ENCODE results near the gene HOMER2.
"Not testable (repeated sequence)": the region's sequence is repeated elsewhere in the genome, so short reads cannot be mapped to it uniquely, and the experiment has no call there.

Gene HOMER2

DNA sequence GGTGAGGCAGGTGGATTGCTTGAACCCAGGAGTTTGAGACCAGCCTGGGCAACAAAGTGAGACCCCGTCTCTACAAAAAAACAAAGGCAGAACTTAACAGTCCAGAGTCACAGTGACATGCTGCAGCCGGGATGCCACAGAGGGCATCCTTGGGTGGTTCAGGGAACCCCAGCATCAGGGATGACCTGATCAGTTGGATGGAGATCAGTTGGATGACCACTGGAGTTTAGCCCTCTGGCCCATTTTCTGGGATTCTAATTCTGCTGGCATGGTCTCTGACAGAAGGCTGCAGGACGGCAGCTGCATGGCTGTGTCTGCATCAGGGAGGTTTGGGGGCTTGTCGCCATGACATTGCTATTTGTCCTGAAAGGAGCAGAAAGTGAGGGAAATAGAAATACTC lies 123.3 kb downstream of the HOMER2 start:
- Histone ChIP-seq H3K79me2 (ENCODE audit: insufficient read depth, low read length) (no peaks in the 10 kb centered on the region), H3K9me2 (replicated peaks; ENCODE audit: low read depth, low read length) (no peaks in the 10 kb centered on the region), H3K9ac (ENCODE audit: low read depth, low read length, poor library complexity, severe bottlenecking) (no peak overlapping the region), H3K9me3 (ENCODE audit: insufficient read depth, low read depth, low read length) (no peaks in the 10 kb centered on the region), H3K4me1 (ENCODE audit: insufficient read depth, low read length, poor library complexity, severe bottlenecking) (no peaks in the 10 kb centered on the region), H3K4me3 (ENCODE audit: low read length, poor library complexity, severe bottlenecking) (no peak overlapping the region), H4K20me1 (ENCODE audit: insufficient read depth, low read length, poor library complexity, severe bottlenecking) (no peaks in the 10 kb centered on the region), H2AFZ (ENCODE audit: low read length) (no peak overlapping the region), H3F3A (ENCODE audit: low read depth) (no peaks in the 10 kb centered on the region), H3K4me2 (ENCODE audit: low read depth, low read length, poor library complexity, severe bottlenecking) (no peak overlapping the region), H3K36me3 (ENCODE audit: insufficient read depth, low read length) (peaks cover 90% of the 10 kb centered on the region; the same call in 1 of the 2 replicates), H3K27me3 (ENCODE audit: insufficient read depth, low read length, poor library complexity, severe bottlenecking) (no peaks in the 10 kb centered on the region)
- no peak for TF ChIP-seq EZH2phosphoT487 (IDR thresholded peaks at IDR 0.05; ENCODE audit: borderline replicate concordance)
- TF ChIP-seq, protein P1, sequence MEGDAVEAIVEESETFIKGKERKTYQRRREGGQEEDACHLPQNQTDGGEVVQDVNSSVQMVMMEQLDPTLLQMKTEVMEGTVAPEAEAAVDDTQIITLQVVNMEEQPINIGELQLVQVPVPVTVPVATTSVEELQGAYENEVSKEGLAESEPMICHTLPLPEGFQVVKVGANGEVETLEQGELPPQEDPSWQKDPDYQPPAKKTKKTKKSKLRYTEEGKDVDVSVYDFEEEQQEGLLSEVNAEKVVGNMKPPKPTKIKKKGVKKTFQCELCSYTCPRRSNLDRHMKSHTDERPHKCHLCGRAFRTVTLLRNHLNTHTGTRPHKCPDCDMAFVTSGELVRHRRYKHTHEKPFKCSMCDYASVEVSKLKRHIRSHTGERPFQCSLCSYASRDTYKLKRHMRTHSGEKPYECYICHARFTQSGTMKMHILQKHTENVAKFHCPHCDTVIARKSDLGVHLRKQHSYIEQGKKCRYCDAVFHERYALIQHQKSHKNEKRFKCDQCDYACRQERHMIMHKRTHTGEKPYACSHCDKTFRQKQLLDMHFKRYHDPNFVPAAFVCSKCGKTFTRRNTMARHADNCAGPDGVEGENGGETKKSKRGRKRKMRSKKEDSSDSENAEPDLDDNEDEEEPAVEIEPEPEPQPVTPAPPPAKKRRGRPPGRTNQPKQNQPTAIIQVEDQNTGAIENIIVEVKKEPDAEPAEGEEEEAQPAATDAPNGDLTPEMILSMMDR (conservative IDR thresholded peaks at IDR 0.05; ENCODE audit: low read length), result no peak

DNA sequence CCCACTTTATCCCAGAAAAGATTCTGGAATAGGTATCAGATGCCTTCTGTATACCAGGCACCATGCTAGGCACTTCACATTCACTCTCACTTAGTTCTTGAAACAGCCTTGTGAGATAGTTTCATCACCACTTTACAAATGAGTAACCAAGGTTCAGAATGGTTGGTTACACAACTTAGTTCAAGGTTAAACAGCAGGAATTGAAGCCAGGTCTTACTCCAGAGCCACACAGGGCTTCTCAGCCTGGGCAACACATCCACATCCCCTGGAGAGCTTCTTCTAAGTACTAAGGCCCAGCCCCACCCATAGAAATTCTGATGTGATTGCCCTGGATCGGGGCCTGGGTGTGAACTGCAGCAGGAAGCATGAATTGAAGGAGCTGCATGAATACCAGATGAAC lies 124.4 kb downstream of the HOMER2 start:
- Histone ChIP-seq H3K9me3 (ENCODE audit: insufficient read depth, low read depth, low read length) (no peaks in the 10 kb centered on the region), H3K79me2 (ENCODE audit: insufficient read depth, low read length) (no peaks in the 10 kb centered on the region), H3K4me3 (ENCODE audit: low read length, poor library complexity, severe bottlenecking) (no peak overlapping the region), H3K4me2 (ENCODE audit: low read depth, low read length, poor library complexity, severe bottlenecking) (no peak overlapping the region), H3K36me3 (ENCODE audit: insufficient read depth, low read length) (peaks cover 86% of the 10 kb centered on the region; the same call in 1 of the 2 replicates), H3K4me1 (ENCODE audit: insufficient read depth, low read length, poor library complexity, severe bottlenecking) (no peaks in the 10 kb centered on the region), H3K27me3 (ENCODE audit: insufficient read depth, low read length, poor library complexity, severe bottlenecking) (no peaks in the 10 kb centered on the region), H4K20me1 (ENCODE audit: insufficient read depth, low read length, poor library complexity, severe bottlenecking) (no peaks in the 10 kb centered on the region), H3K9me2 (replicated peaks; ENCODE audit: low read depth, low read length) (no peaks in the 10 kb centered on the region), H3K9ac (ENCODE audit: low read depth, low read length, poor library complexity, severe bottlenecking) (no peak overlapping the region), H2AFZ (ENCODE audit: low read length) (no peak overlapping the region), H3F3A (ENCODE audit: low read depth) (no peaks in the 10 kb centered on the region)
- no peak for TF ChIP-seq EZH2phosphoT487 (IDR thresholded peaks at IDR 0.05; ENCODE audit: borderline replicate concordance)
- TF ChIP-seq, protein P1 (conservative IDR thresholded peaks at IDR 0.05; ENCODE audit: low read length), result no peak

DNA sequence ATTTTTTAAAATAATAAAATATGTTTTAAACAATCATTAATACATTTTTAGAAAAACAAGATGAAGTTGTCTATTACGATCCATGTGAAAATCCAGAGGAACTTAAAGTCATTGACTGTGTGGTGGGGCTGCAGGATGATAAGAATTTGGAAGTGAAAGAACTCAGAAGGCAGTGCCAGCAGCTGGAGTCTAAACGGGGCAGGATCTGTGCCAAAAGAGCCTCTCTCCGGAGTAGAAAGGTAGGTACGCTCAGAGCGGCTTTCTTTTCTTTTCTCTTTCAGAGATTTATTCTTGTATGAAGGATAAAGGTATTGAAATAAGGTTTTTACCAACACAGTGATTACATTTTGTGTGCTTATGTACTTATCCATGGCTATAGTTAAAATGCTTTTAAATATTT lies 129.5 kb downstream of the HOMER2 start:
- H3K36me3 ChIP-seq (ENCODE audit: insufficient read depth, low read length), result peaks cover 65% of the 10 kb centered on the region; the same call in 1 of the 2 replicates
- no peaks in the 10 kb centered on the region for H3K9me2 ChIP-seq (replicated peaks; ENCODE audit: low read depth, low read length)
- H3K4me2 ChIP-seq (ENCODE audit: low read depth, low read length, poor library complexity, severe bottlenecking), result no peak overlapping the region
- H3K4me3 ChIP-seq (ENCODE audit: low read length, poor library complexity, severe bottlenecking), result no peak overlapping the region
- no peaks in the 10 kb centered on the region for H3F3A ChIP-seq (ENCODE audit: low read depth)
- H3K79me2 ChIP-seq (ENCODE audit: insufficient read depth, low read length), result no peaks in the 10 kb centered on the region
- no peaks in the 10 kb centered on the region for H3K4me1 ChIP-seq (ENCODE audit: insufficient read depth, low read length, poor library complexity, severe bottlenecking)
- no peaks in the 10 kb centered on the region for H3K9me3 ChIP-seq (ENCODE audit: insufficient read depth, low read depth, low read length)
- H4K20me1 ChIP-seq (ENCODE audit: insufficient read depth, low read length, poor library complexity, severe bottlenecking), result no peaks in the 10 kb centered on the region
- TF ChIP-seq, protein P1 (conservative IDR thresholded peaks at IDR 0.05; ENCODE audit: low read length), result no peak
- TF ChIP-seq EZH2phosphoT487 (IDR thresholded peaks at IDR 0.05; ENCODE audit: borderline replicate concordance), result no peak
- H3K27me3 ChIP-seq (ENCODE audit: insufficient read depth, low read length, poor library complexity, severe bottlenecking), result no peaks in the 10 kb centered on the region
- no peak overlapping the region for H3K9ac ChIP-seq (ENCODE audit: low read depth, low read length, poor library complexity, severe bottlenecking)
- no peak overlapping the region for H2AFZ ChIP-seq (ENCODE audit: low read length)

DNA sequence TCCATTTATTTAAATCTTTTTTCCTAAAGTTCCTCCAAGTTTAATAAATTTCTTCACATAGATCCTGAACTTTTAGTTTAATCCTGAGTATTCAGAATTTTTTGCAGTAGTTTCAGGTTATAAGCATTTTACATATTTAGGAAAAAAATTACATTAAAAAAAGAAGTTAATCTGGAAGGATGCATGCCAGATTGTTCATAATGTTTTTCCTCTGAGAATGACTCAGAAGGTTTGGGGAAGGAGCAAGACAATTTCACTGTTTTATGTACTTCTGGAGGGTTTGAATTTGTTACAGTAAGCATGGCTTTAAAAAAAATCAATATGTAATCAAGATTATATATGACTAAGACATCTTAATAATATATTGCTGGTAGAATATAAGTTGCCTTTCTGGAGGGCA lies 130.7 kb downstream of the HOMER2 start:
- not testable (repeated sequence) for H3K27me3 ChIP-seq (ENCODE audit: insufficient read depth, low read length, poor library complexity, severe bottlenecking); H3K4me2 ChIP-seq (ENCODE audit: low read depth, low read length, poor library complexity, severe bottlenecking); H4K20me1 ChIP-seq (ENCODE audit: insufficient read depth, low read length, poor library complexity, severe bottlenecking); H3K9me2 ChIP-seq (replicated peaks; ENCODE audit: low read depth, low read length); H3K9me3 ChIP-seq (ENCODE audit: insufficient read depth, low read depth, low read length); H3F3A ChIP-seq (ENCODE audit: low read depth); H3K4me1 ChIP-seq (ENCODE audit: insufficient read depth, low read length, poor library complexity, severe bottlenecking); H3K9ac ChIP-seq (ENCODE audit: low read depth, low read length, poor library complexity, severe bottlenecking); H3K4me3 ChIP-seq (ENCODE audit: low read length, poor library complexity, severe bottlenecking); H3K79me2 ChIP-seq (ENCODE audit: insufficient read depth, low read length); H2AFZ ChIP-seq (ENCODE audit: low read length)
- H3K36me3 ChIP-seq (ENCODE audit: insufficient read depth, low read length), result peaks cover 60% of the 10 kb centered on the region; the same call in 1 of the 2 replicates

DNA sequence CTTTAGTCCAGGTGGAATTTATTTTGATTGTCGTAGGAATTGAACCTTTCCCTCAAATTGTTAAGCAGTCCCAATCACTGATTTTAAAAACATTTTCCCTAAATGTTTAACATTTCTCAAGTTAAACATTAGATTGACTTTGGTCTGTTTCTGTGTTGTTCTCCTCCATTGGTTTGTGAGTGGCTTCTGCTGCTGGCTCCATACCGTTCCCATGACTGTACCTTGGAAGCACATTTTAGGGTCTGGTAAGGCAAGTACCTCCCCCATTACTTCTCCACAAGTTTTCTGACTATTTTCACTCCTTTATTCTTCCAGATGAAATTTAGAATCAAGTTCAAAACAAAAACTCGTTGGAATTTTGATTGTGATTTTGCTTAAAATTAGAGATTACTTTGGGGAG lies 131.1 kb downstream of the HOMER2 start:
- H3K79me2 ChIP-seq (ENCODE audit: insufficient read depth, low read length); H3K4me2 ChIP-seq (ENCODE audit: low read depth, low read length, poor library complexity, severe bottlenecking); H4K20me1 ChIP-seq (ENCODE audit: insufficient read depth, low read length, poor library complexity, severe bottlenecking); H3K4me1 ChIP-seq (ENCODE audit: insufficient read depth, low read length, poor library complexity, severe bottlenecking); H2AFZ ChIP-seq (ENCODE audit: low read length); H3F3A ChIP-seq (ENCODE audit: low read depth); H3K9me2 ChIP-seq (replicated peaks; ENCODE audit: low read depth, low read length); H3K9ac ChIP-seq (ENCODE audit: low read depth, low read length, poor library complexity, severe bottlenecking); H3K27me3 ChIP-seq (ENCODE audit: insufficient read depth, low read length, poor library complexity, severe bottlenecking); H3K9me3 ChIP-seq (ENCODE audit: insufficient read depth, low read depth, low read length); H3K4me3 ChIP-seq (ENCODE audit: low read length, poor library complexity, severe bottlenecking): not testable (repeated sequence)
- H3K36me3 ChIP-seq (ENCODE audit: insufficient read depth, low read length), result peaks cover 60% of the 10 kb centered on the region; the same call in 1 of the 2 replicates

Data from Loucy (cell line).